T-helper 17 cell (primary cell): ENCODE data around the gene ODR4. TPM values are rescaled to one million over a fixed set of nuclear protein-coding genes. Genes with fewer than 3 reads are reported as not detected.
"Not testable (repeated sequence)": the region's sequence is repeated elsewhere in the genome, so short reads cannot be mapped to it uniquely, and the experiment has no call there.

ENCODE experiments used
- ATAC-seq: fragments of 150-1000 bp; cut with Tn5 transposase; 2 replicates; pipeline ENCODE4 v1.10.0; 2021; ENCODE audit warnings: mild to moderate bottlenecking, moderate library complexity
- DNase-seq, 3 donors: peaks; one replicate each; pipeline versions ENCODE4 v3.0.0 to v3.0.0-alpha.2; 2020 to 2021
- H3K9me3 ChIP-seq: one replicate; pipeline ENCODE4 v1.7.0; 2013; ENCODE audit warnings: low read length, mild to moderate bottlenecking; ENCODE audit not compliant: control insufficient read depth, poor library complexity, severe bottlenecking
- H3K27ac Mint-ChIP-seq: one replicate; pipeline ENCODE4 v1.8.0; 2022; ENCODE audit warnings: mild to moderate bottlenecking, moderate library complexity, mixed read lengths
- H3K27me3 Mint-ChIP-seq: one replicate; pipeline ENCODE4 v1.8.0; 2022; ENCODE audit warnings: mixed read lengths
- H3K36me3 Mint-ChIP-seq: one replicate; pipeline ENCODE4 v1.8.0; 2022; ENCODE audit warnings: low read depth, mixed read lengths
- H3K4me1 Mint-ChIP-seq: one replicate; pipeline ENCODE4 v1.8.0; 2022; ENCODE audit warnings: mild to moderate bottlenecking, mixed read lengths
- H3K4me3 Mint-ChIP-seq: one replicate; pipeline ENCODE4 v1.8.0; 2022; ENCODE audit warnings: mild to moderate bottlenecking, moderate library complexity, mixed read lengths
- total RNA-seq, 4 donors: library from RNA in 2 of 4; stranded (reverse) in 2 of 4; gene quantifications; one replicate each; pipeline ENCODE4 v1.2.3 and lab custom pipeline; 2022 to 2026

Gene ODR4
- total RNA-seq (10 to 100 TPM; 18.6 to 22.5 TPM), total RNA-seq (lab: John Stamatoyannopoulos, UW) (48.3 to 50.2 reads per million in 2 donors)

DNA sequence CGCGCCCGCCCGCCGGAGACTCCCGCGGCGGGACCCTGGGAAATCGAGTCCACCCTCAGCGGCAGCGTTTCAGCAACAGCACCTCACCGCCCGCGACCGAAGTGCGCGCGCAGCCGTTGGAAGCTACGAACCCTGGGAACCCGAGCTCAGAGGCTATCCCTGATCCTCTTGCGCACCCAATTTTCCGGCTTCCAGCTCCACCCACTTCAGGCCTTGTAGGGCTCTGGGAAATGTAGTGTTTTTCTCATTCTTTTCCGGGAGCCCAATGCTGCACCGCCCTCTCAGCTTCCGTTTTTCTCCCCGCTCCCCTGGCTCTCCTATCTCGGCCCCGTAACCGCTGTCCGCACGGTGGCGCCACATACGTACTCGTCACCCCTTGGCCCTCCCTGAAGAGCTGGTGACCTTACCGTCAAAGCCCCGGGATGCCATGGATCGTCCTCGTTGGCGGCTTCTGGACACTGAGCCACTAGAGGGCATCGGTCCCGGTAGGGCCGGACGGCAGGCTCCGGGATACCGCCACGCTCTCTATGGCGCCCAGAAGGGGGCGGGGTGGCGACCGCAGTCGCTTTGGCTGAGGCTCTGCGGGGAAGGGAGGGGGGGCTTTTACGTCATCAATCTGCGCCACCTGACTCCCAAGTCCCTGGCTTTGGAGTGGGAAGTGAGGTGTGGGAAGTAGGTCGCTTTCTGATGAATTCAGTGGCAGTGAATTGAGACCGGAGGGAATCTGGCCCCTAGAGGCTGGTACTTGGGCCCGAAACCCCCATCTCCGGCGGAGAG lies at the start of gene ODR4, which contains the start of gene TPR:
Gene ODR4, plus strand, starts transcription at position 687 of the 777 bp plus-strand sequence. CDS start 3,948 bp downstream, outside the sequence.
Gene TPR, minus strand, starts transcription at position 102 of the 777 bp plus-strand sequence. CDS start 225 bp downstream, outside the sequence.
- no peaks in the 10 kb centered on the region for H3K27me3 Mint-ChIP-seq
- peak; percentile 89 for ATAC-seq
- peaks cover 24% of the 10 kb centered on the region for H3K4me1 Mint-ChIP-seq

DNA sequence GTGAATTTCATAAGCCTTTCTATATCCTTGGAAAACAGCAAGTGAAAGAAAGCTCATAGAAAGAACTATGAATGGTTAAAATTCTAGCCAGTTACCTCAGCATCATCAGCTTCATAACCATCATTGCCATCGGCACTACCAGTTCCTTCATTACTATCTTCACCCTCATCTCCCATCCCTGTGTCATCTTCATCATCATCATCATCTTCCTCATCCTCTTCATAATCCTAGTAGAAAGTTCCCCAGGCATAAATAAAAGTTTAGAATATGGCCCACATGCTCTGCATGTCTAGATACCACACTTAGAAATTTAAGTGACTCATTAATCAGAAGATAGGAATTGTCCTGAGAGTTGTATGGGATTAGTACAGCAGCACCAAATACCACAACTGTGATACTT lies 49.6 kb upstream of the ODR4 start:
- DNase-seq (no peak), ATAC-seq (no peak)

More for the DNA sequence above, at the start of gene ODR4, which contains the start of gene TPR:
- H3K36me3 Mint-ChIP-seq = peaks cover 6% of the 10 kb centered on the region
- H3K9me3 ChIP-seq = no peaks in the 10 kb centered on the region
- H3K27ac Mint-ChIP-seq = peak within 1 kb of the TSS; percentile 97
- DNase-seq = peak; percentile 94 to 96 (median 94)
- H3K4me3 Mint-ChIP-seq = peak within 1 kb of the TSS; percentile 99

DNA sequence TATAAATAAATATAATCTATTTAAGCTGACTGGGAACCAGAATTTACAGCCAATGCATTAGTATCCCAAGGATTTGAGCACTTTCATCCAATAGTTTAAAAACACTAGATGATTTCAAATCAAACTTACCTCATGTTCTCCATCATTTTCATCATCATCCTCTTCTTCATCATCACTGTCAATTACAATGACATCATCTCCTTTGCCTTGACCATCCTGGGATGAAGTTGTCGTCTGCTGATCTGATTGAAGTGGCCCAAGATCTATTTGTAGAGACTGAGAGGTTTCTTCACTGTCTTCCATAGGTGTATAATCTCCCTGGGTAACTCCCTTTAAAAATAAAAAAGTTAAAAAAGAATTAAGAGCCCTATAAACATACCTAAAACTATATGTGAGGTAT lies 48.3 kb upstream of the ODR4 start:
- DNase-seq (no peak), ATAC-seq (no peak)
- Mint-ChIP-seq H3K4me1 (peaks cover 14% of the 10 kb centered on the region), H3K27ac (no peak overlapping the region), H3K36me3 (peaks cover 11% of the 10 kb centered on the region), H3K4me3 (no peak overlapping the region), H3K27me3 (no peaks in the 10 kb centered on the region)
- H3K9me3 ChIP-seq = no peaks in the 10 kb centered on the region

More for the DNA sequence above, 49.6 kb upstream of the ODR4 start:
- Mint-ChIP-seq H3K4me3 (no peak overlapping the region), H3K36me3 (peaks cover 17% of the 10 kb centered on the region), H3K27ac (peak overlapping the region; percentile 63), H3K4me1 (peaks cover 17% of the 10 kb centered on the region), H3K27me3 (no peaks in the 10 kb centered on the region)
- no peaks in the 10 kb centered on the region for H3K9me3 ChIP-seq

DNA sequence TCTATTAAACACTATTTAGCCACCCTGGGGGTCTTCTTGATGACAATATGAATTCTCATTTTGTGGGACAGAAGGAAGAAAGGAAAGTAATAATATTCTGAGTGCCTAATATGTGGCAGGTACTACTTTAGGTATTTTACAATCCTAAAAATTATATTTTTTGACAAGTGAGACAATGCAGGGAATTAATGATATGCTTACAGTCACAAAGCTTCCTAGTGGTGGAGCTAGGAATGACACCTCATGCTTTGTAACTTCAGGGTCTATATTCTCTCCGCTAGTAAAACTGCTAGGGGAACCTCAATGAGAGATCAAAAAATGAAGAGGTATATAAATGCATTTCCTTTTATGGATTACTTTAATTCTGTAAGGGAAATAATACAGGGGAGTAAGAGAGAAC lies 44.9 kb upstream of the ODR4 start:
- Mint-ChIP-seq H3K4me3 (no peak overlapping the region), H3K4me1 (peaks cover 8% of the 10 kb centered on the region), H3K27ac (no peak overlapping the region), H3K27me3 (no peaks in the 10 kb centered on the region), H3K36me3 (peaks cover 4% of the 10 kb centered on the region)
- ATAC-seq (no peak), DNase-seq (no peak)
- H3K9me3 ChIP-seq = no peaks in the 10 kb centered on the region

DNA sequence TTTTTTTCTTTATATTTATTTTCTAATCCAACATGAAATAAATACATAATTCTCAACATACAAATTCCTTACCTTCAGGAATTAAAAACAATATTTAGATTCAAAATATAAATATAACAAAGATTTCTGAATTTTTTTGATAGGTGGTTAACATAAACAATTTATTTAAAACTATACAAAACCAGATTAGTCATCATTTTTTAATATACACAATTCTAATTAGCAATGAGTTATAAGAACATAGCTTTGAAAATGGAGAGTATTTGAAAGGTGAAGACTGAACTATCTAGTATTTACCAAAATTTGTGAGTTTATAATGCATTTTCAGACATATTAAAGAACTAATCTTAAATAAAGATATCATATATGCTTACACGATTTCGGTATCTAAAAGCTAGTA lies 38.1 kb upstream of the ODR4 start:
- Mint-ChIP-seq H3K4me1 (no peaks in the 10 kb centered on the region), H3K36me3 (peaks cover 9% of the 10 kb centered on the region), H3K4me3 (no peak overlapping the region), H3K27me3 (no peaks in the 10 kb centered on the region), H3K27ac (peak overlapping the region; percentile 9)
- no peak for DNase-seq
- H3K9me3 ChIP-seq = no peaks in the 10 kb centered on the region
- ATAC-seq = no peak

DNA sequence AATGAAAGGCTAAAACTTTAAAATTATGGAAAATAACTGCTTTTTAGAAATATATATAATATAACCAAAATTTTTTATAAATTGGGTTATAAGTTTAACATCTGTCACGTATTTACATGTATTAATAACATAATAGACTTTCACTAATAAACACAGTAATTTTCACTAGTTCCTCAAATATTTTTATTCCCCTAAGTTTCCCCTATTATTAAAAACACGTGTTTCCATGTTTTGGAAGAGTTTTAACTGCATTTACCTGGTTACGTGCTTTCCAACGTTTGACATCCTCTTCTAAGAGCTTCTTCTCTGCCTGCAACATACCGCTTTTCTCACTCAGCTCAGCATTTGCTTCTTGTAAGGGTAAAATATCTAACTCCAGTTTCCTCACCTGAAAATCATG lies 34.9 kb upstream of the ODR4 start:
- ATAC-seq = no peak
- Mint-ChIP-seq H3K4me3 (no peak overlapping the region), H3K36me3 (peaks cover 13% of the 10 kb centered on the region), H3K4me1 (no peaks in the 10 kb centered on the region), H3K27me3 (no peaks in the 10 kb centered on the region), H3K27ac (peak overlapping the region; percentile 56)
- no peaks in the 10 kb centered on the region for H3K9me3 ChIP-seq
- DNase-seq = no peak

DNA sequence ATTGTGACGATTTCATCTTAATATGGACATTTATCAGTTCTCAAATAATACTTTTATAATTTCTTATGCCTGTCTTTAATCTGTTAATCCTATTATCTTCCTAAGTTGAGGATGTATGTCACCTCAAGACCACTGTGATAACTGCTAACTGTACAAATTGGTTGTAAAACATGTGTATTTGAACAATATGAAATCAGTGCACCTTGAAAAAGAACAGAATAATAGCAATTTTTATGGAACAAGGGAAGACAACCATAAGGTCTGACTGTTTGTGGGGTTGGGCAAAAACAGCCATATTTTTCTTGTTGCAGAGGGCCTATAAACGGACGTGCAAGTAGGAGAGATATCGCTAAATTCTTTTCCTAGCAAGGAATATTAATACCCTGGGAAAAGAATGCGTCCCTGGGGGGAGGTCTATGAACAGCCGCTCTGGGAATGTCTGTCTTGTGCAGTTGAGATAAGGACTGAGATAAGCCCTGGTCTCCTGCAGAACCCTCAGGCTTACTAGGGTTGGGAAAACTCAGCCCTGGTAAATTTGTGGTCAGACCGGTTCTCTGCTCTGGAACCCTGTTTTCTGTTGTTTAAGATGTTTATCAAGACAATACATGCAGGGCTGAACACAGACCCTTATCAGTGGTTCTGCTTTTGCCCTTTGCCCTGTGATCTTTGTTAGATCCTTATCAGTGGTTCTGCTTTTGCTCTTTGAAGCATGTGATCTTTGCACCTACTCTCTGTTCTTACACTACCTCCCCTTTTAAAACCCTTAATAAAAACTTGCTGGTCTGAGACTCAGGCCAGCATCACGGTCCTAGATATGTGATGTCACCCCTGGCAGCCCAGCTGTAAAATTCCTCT lies 27.6 kb upstream of the ODR4 start:
- DNase-seq, H3K9me3 ChIP-seq, ATAC-seq, H3K4me1 Mint-ChIP-seq, H3K4me3 Mint-ChIP-seq, H3K27me3 Mint-ChIP-seq, H3K27ac Mint-ChIP-seq: not testable (repeated sequence)
- H3K36me3 Mint-ChIP-seq = peaks cover 21% of the 10 kb centered on the region

DNA sequence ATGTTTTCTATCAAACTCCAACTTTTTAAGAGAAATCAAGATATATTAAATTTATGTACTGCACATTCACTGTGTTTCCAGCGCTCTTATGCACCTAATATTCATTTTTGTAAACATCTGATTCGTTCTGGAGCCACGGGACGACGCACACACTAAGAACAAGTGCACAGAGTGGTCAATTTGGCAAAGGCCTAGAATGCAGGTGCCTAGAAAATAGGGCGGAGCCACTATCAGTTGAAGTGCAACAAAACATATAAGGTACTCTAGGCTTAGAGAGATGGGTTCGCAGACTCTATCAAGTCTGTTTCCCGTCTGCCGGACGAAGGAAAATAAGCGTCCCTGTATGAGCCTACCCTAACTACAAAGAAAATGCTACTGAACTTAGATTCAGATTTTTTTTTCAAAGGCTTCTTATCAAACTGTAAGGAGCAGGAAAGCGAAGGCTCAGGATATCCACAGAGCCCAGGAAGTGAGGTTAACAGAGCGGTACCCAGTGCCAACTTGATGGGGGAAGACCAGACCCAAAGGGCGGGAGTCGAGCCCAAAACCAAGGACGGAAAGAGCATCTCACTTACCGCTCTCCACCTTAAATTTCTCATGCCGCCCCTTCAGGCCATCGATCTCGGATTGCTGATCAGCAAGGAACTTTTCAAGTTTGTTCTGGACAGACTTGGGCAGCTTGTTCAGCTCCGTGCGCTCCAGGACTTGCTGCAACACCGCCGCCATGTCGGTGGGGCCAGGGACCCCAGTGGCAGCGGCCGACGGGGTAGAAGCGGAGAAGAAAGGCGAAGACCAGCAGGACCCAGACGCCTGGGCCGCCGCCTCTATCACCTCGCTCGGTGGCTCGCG lies 1.1 kb upstream of the ODR4 start:
- ATAC-seq (peak; percentile 9), DNase-seq (no peak)
- H3K9me3 ChIP-seq = no peaks in the 10 kb centered on the region
- H3K36me3 Mint-ChIP-seq = peaks cover 6% of the 10 kb centered on the region
- peak overlapping the region; percentile 97 for H3K27ac Mint-ChIP-seq
- H3K27me3 Mint-ChIP-seq = no peaks in the 10 kb centered on the region
- peak overlapping the region; percentile 99 for H3K4me3 Mint-ChIP-seq
- H3K4me1 Mint-ChIP-seq = peaks cover 24% of the 10 kb centered on the region

DNA sequence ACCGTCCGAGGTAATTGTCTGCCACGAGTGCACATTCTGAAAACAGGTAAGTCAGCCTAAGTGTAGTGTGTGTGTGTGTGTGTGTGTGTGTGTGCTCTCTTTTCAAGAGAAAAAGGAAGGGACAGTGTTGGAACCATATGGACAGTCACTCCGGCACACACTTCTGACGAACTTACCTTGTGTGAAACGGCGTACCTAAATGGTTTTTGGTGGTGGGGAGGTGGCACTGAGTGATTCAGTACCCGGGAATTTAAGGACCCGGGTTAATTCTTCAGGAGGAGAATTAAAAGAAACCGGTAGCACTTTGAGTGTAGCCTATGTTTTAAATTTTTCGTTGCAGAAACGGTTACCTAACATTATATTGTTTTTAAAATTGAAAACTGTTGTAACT lies 286 bp downstream of the ODR4 start:
- H3K9me3 ChIP-seq = no peaks in the 10 kb centered on the region
- peaks cover 6% of the 10 kb centered on the region for H3K36me3 Mint-ChIP-seq
- no peak for DNase-seq
- no peaks in the 10 kb centered on the region for H3K27me3 Mint-ChIP-seq
- H3K4me1 Mint-ChIP-seq = peaks cover 24% of the 10 kb centered on the region
- H3K27ac Mint-ChIP-seq = peak overlapping the region; percentile 97
- peak; percentile 4 for ATAC-seq
- peak overlapping the region; percentile 99 for H3K4me3 Mint-ChIP-seq

DNA sequence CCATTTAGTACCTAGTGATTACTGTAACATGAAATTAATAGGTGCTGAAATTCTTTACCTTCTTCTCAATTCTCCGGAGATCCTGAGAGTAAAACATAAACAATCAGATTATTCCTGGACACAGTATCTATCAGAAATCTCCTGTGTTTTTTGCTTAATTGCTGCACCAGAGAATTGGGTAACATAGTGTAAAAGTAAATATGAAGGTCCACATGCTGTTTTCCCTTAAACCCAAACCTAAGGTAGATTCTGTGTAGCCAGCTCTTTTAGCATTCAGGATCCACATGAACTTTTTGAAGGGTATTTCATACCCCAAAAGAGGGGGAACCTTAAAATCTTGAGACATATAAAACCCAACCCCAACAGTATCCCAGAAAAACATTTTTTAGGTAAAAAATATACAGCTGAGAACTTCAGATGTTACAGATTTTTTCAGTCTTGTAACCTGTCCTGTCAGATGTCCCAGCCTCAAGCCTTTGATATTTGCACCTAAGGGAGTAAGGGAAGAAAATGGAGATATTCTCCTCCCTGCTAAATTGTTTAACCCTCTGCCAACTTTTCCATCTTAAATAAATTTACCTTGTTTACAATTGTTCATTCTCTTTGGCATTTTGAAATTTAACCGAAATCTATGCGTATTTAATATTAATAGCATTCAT lies 11.2 kb downstream of the ODR4 start:
- peaks cover 6% of the 10 kb centered on the region for H3K36me3 Mint-ChIP-seq
- ATAC-seq (no peak), DNase-seq (no peak)
- no peak overlapping the region for H3K4me3 Mint-ChIP-seq
- no peaks in the 10 kb centered on the region for H3K27me3 Mint-ChIP-seq
- H3K27ac Mint-ChIP-seq = no peak overlapping the region
- H3K9me3 ChIP-seq = no peaks in the 10 kb centered on the region
- peaks cover 2% of the 10 kb centered on the region for H3K4me1 Mint-ChIP-seq

DNA sequence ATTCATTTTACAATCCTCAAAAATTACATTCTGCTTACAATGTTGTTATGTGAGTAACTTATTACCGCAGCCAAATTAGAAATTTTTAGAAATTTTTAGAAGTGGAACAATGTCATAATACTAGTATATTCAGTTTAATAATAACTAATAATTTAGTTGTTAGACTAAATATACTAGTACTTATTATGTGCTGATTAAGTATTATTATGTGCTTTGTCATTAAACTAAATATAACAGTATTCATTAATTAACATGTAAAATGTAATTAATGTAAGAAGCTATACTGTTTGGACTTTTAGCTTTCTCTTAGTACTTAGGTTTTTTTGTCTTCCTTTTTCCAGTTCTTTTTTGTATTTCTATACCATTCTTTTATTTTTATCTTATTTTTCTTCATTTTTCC lies 15.3 kb downstream of the ODR4 start:
- Mint-ChIP-seq H3K27ac (no peak overlapping the region), H3K36me3 (peaks cover 10% of the 10 kb centered on the region), H3K4me1 (peaks cover 2% of the 10 kb centered on the region), H3K4me3 (no peak overlapping the region), H3K27me3 (no peaks in the 10 kb centered on the region)
- H3K9me3 ChIP-seq = no peaks in the 10 kb centered on the region
- ATAC-seq (no peak), DNase-seq (no peak)

DNA sequence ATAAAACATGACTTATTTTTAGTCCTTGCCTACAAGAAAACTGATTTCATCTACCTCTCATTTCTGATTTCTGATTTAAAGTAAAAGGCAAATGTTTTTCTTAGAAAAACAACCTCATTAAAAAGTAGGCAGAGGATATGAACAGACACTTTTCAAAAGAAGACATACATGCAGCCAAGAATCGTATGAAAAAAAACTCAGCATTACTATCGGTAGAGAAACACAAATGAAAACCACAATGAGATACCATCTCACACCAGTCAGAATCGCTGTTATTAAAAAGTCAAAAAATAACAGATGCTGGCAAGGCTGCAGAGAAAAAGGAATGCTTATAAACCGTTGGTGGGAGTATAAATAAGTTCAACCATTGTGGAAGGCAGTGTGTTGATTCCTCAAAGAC lies 16.2 kb downstream of the ODR4 start:
- H3K36me3 Mint-ChIP-seq = peaks cover 10% of the 10 kb centered on the region

More for the DNA sequence above, 16.2 kb downstream of the ODR4 start:
- no peaks in the 10 kb centered on the region for H3K9me3 ChIP-seq
- Mint-ChIP-seq H3K27me3 (no peaks in the 10 kb centered on the region), H3K4me1 (peaks cover 2% of the 10 kb centered on the region), H3K27ac (no peak overlapping the region), H3K4me3 (no peak overlapping the region)
- no peak for DNase-seq
- ATAC-seq = no peak
